ENCODE data around the gene TENM3. TPM values are rescaled to one million over a fixed set of nuclear protein-coding genes. Genes with fewer than 3 reads are reported as not detected.

TENM3 gene
- total RNA-seq, 2 donors from 2014 or later, result 2.0 to 2.1 TPM

GRCh38 chr4:182519528-182519927 is 276.3 kb downstream of the TENM3 start:
- intact Hi-C loops (cut with DNase I), result no loop called here
- DNase-seq (ENCODE audit: low spot score), result no peak

GRCh38 chr4:182521011-182521410 is 277.8 kb downstream of the TENM3 start:
- no peak for DNase-seq (ENCODE audit: low spot score)
- intact Hi-C loops (cut with DNase I), result no loop called here

- no peak for DNase-seq (ENCODE audit: low spot score)
- intact Hi-C loops (cut with DNase I), result no loop called here
These were observed 285.6 kb downstream of the TENM3 start for GRCh38 chr4:182528819-182529218.

GRCh38 chr4:182530451-182530850 is 287.2 kb downstream of the TENM3 start:
- DNase-seq (ENCODE audit: low spot score), result no peak
- intact Hi-C loops (cut with DNase I), result no loop called here

- intact Hi-C loops (cut with DNase I), result no loop called here
- DNase-seq (ENCODE audit: low spot score), result no peak
These were observed 288.5 kb downstream of the TENM3 start for GRCh38 chr4:182531555-182532162.

GRCh38 chr4:182532441-182532840 is 289.2 kb downstream of the TENM3 start:
- DNase-seq (ENCODE audit: low spot score), result no peak
- intact Hi-C loops (cut with DNase I), result no loop called here

GRCh38 chr4:182533964-182534363 is 290.8 kb downstream of the TENM3 start:
- intact Hi-C loops (cut with DNase I), result no loop called here
- no peak for DNase-seq (ENCODE audit: low spot score)

- DNase-seq (ENCODE audit: low spot score), result no peak
- intact Hi-C loops (cut with DNase I), result no loop called here
These were observed 293.1 kb downstream of the TENM3 start for GRCh38 chr4:182536221-182536811.

GRCh38 chr4:182537031-182537795 is 294.0 kb downstream of the TENM3 start:
- DNase-seq (ENCODE audit: low spot score), result no peak
- intact Hi-C loops (cut with DNase I), result no loop called here

GRCh38 chr4:182538031-182538430 is 294.8 kb downstream of the TENM3 start:
- intact Hi-C loops (cut with DNase I), result no loop called here

GRCh38 chr4:182540496-182540895 is 297.3 kb downstream of the TENM3 start:
- intact Hi-C loops (cut with DNase I), result no loop called here
- DNase-seq (ENCODE audit: low spot score), result no peak

More at GRCh38 chr4:182538031-182538430, 294.8 kb downstream of the TENM3 start:
- DNase-seq (ENCODE audit: low spot score), result no peak

- intact Hi-C loops (cut with DNase I), result no loop called here
- no peak for DNase-seq (ENCODE audit: low spot score)
These were observed 304.2 kb downstream of the TENM3 start for GRCh38 chr4:182547435-182547834.

GRCh38 chr4:182548156-182548555 is 305.0 kb downstream of the TENM3 start:
- no peak for DNase-seq (ENCODE audit: low spot score)
- intact Hi-C loops (cut with DNase I), result no loop called here

GRCh38 chr4:182549356-182549755 is 306.2 kb downstream of the TENM3 start:
- intact Hi-C loops (cut with DNase I), result no loop called here
- no peak for DNase-seq (ENCODE audit: low spot score)

GRCh38 chr4:182552948-182553347 is 309.7 kb downstream of the TENM3 start:
- no peak for DNase-seq (ENCODE audit: low spot score)
- intact Hi-C loops (cut with DNase I), result no loop called here

GRCh38 chr4:182553653-182554052 is 310.5 kb downstream of the TENM3 start:
- intact Hi-C loops (cut with DNase I), result no loop called here
- no peak for DNase-seq (ENCODE audit: low spot score)

- intact Hi-C loops (cut with DNase I), result no loop called here
- DNase-seq (ENCODE audit: low spot score), result no peak
These were observed 311.5 kb downstream of the TENM3 start for GRCh38 chr4:182554736-182555135.

GRCh38 chr4:182555997-182556418 is 312.8 kb downstream of the TENM3 start:
- intact Hi-C loops (cut with DNase I), result no loop called here
- DNase-seq (ENCODE audit: low spot score), result no peak

GRCh38 chr4:182556580-182556979 is 313.4 kb downstream of the TENM3 start:
- no peak for DNase-seq (ENCODE audit: low spot score)
- intact Hi-C loops (cut with DNase I), result no loop called here

GRCh38 chr4:182560358-182560757 is 317.2 kb downstream of the TENM3 start:
- no peak for DNase-seq (ENCODE audit: low spot score)
- intact Hi-C loops (cut with DNase I), result no loop called here

GRCh38 chr4:182562350-182562749 is 319.1 kb downstream of the TENM3 start:
- intact Hi-C loops (cut with DNase I), result no loop called here
- no peak for DNase-seq (ENCODE audit: low spot score)

All from posterior vena cava (tissue), 2 donors.